LNCaP clone FGC (cell line): ENCODE results near the gene ARSI.

Experiments used
- DNase-seq: peaks from one replicate; pipeline ENCODE4 v3.0.0-alpha.2; 2011; ENCODE audit warnings: low read depth
- H3K4me3 ChIP-seq: 2 replicates; pipeline ENCODE4 v1.5.1; 2011; ENCODE audit warnings: mild to moderate bottlenecking, low read depth, low read length, control low read depth
- CTCF ChIP-seq: IDR thresholded peaks from 2 replicates; pipeline ENCODE4 v1.5.1; 2012; ENCODE audit warnings: mild to moderate bottlenecking; ENCODE audit not compliant: control insufficient read depth, insufficient read depth; ENCODE audit errors: extremely low read depth

The ARSI gene

GRCh38 chr5:150321784-150322183, 19.1 kb upstream of the ARSI start:
- no peak for DNase-seq
- TF ChIP-seq CTCF = no peak
- no peak overlapping the region for H3K4me3 ChIP-seq

GRCh38 chr5:150321211-150321610, 18.5 kb upstream of the ARSI start:
- DNase-seq = no peak
- no peak overlapping the region for H3K4me3 ChIP-seq
- no peak for TF ChIP-seq CTCF

GRCh38 chr5:150320044-150320613, 17.4 kb upstream of the ARSI start:
- no peak for TF ChIP-seq CTCF
- no peak overlapping the region for H3K4me3 ChIP-seq
- DNase-seq = no peak

- DNase-seq = no peak
- no peak for TF ChIP-seq CTCF
- H3K4me3 ChIP-seq = no peak overlapping the region
Measured at GRCh38 chr5:150319484-150319790, 16.7 kb upstream of the ARSI start.

- TF ChIP-seq CTCF = no peak
- H3K4me3 ChIP-seq = no peak overlapping the region
- DNase-seq = no peak
Measured at GRCh38 chr5:150318613-150319483, 16.1 kb upstream of the ARSI start.

- H3K4me3 ChIP-seq = no peak overlapping the region
- no peak for DNase-seq
- no peak for TF ChIP-seq CTCF
Measured at GRCh38 chr5:150317048-150318003, 14.6 kb upstream of the ARSI start.
